ENCODE data around the gene SBK3.

Gene SBK3

DNA sequence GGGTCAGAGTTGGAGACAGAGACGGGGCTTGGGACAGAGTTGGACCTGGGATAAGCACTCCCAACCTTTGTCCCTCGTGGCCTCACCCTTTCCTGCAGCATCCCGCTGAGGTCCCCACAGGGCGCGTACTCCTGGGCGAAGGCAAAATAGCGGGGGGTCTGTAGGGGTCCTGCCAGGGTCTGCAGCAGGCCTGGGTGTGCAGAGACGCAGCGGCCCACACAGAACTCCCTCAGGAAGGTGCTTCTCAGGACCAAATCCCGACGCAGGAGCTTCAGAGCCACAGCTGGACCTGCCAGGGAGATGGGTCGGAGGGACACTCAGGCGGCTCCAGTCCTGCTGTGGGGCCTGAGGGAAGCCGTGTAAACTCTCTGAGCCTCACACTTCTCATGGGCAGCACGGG, 1.3 kb downstream of the SBK3 start:
- no peak overlapping the region for H3K4me3 ChIP-seq (ENCODE audit: low read depth, low read length)
- DNase-seq (ENCODE audit: low read depth): no peak
- TF ChIP-seq MYC (IDR thresholded peaks at IDR 0.05; ENCODE audit: low read depth, low read length): no peak
- TF ChIP-seq POLR2A (IDR thresholded peaks at IDR 0.05; ENCODE audit: extremely low read depth, insufficient read length): no peak
- TF ChIP-seq, protein P1, sequence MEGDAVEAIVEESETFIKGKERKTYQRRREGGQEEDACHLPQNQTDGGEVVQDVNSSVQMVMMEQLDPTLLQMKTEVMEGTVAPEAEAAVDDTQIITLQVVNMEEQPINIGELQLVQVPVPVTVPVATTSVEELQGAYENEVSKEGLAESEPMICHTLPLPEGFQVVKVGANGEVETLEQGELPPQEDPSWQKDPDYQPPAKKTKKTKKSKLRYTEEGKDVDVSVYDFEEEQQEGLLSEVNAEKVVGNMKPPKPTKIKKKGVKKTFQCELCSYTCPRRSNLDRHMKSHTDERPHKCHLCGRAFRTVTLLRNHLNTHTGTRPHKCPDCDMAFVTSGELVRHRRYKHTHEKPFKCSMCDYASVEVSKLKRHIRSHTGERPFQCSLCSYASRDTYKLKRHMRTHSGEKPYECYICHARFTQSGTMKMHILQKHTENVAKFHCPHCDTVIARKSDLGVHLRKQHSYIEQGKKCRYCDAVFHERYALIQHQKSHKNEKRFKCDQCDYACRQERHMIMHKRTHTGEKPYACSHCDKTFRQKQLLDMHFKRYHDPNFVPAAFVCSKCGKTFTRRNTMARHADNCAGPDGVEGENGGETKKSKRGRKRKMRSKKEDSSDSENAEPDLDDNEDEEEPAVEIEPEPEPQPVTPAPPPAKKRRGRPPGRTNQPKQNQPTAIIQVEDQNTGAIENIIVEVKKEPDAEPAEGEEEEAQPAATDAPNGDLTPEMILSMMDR (IDR thresholded peaks at IDR 0.05; ENCODE audit: low read depth, low read length): no peak
- TF ChIP-seq, protein P2, sequence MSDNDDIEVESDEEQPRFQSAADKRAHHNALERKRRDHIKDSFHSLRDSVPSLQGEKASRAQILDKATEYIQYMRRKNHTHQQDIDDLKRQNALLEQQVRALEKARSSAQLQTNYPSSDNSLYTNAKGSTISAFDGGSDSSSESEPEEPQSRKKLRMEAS (IDR thresholded peaks at IDR 0.05; ENCODE audit: low read depth, low read length): no peak

GRCh38 chr19:55543567-55543966, 1.8 kb downstream of the SBK3 start:
- H3K4me3 ChIP-seq (ENCODE audit: low read depth, low read length): no peak overlapping the region
- TF ChIP-seq, protein P2 (IDR thresholded peaks at IDR 0.05; ENCODE audit: low read depth, low read length): no peak
- DNase-seq (ENCODE audit: low read depth): no peak

- DNase-seq (ENCODE audit: low read depth): no peak
- TF ChIP-seq POLR2A (IDR thresholded peaks at IDR 0.05; ENCODE audit: extremely low read depth, insufficient read length) (no peak), MYC (IDR thresholded peaks at IDR 0.05; ENCODE audit: low read depth, low read length) (no peak)
- TF ChIP-seq, protein P1 (IDR thresholded peaks at IDR 0.05; ENCODE audit: low read depth, low read length): no peak
- TF ChIP-seq, protein P2 (IDR thresholded peaks at IDR 0.05; ENCODE audit: low read depth, low read length): no peak
- no peak overlapping the region for H3K4me3 ChIP-seq (ENCODE audit: low read depth, low read length)
Measured at GRCh38 chr19:55542292-55542855, 3.0 kb downstream of the SBK3 start.

GRCh38 chr19:55541091-55541490, 4.3 kb downstream of the SBK3 start:
- H3K4me3 ChIP-seq (ENCODE audit: low read depth, low read length): no peak overlapping the region
- TF ChIP-seq POLR2A (IDR thresholded peaks at IDR 0.05; ENCODE audit: extremely low read depth, insufficient read length) (no peak), MYC (IDR thresholded peaks at IDR 0.05; ENCODE audit: low read depth, low read length) (no peak)
- TF ChIP-seq, protein P2 (IDR thresholded peaks at IDR 0.05; ENCODE audit: low read depth, low read length): no peak
- TF ChIP-seq, protein P1 (IDR thresholded peaks at IDR 0.05; ENCODE audit: low read depth, low read length): no peak
- no peak for DNase-seq (ENCODE audit: low read depth)

DNA sequence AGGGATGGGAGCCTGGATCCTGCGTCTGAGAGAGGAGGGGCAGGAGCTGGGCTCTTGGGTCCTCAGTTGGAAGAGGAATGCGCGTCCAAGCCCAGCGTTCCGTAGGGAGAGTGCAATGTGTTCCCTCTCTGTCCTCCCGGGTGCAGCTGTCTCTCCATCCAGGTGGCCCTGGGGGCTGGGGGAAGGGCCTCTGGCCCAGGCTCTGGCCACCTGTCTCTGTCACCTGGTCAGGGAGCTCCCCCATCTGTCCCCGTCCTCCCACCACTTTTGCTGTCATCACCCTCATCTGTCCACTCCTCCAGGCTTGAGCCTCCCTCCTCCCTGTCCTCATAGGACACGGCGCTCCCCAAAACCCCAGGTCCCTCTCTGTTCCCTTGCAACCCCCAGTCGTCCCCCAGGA, 4.7 kb downstream of the SBK3 start:
- H3K4me3 ChIP-seq (ENCODE audit: low read depth, low read length): no peak overlapping the region
- TF ChIP-seq, protein P2 (IDR thresholded peaks at IDR 0.05; ENCODE audit: low read depth, low read length): no peak
- TF ChIP-seq MYC (IDR thresholded peaks at IDR 0.05; ENCODE audit: low read depth, low read length): no peak
- TF ChIP-seq, protein P1 (IDR thresholded peaks at IDR 0.05; ENCODE audit: low read depth, low read length): no peak
- TF ChIP-seq POLR2A (IDR thresholded peaks at IDR 0.05; ENCODE audit: extremely low read depth, insufficient read length): no peak
- DNase-seq (ENCODE audit: low read depth): no peak

GRCh38 chr19:55539090-55539984, 6.0 kb downstream of the SBK3 start:
- H3K4me3 ChIP-seq (ENCODE audit: low read depth, low read length): no peak overlapping the region
- DNase-seq (ENCODE audit: low read depth): no peak
- TF ChIP-seq, protein P2 (IDR thresholded peaks at IDR 0.05; ENCODE audit: low read depth, low read length): no peak
- TF ChIP-seq, protein P1 (IDR thresholded peaks at IDR 0.05; ENCODE audit: low read depth, low read length): no peak
- TF ChIP-seq POLR2A (IDR thresholded peaks at IDR 0.05; ENCODE audit: extremely low read depth, insufficient read length) (no peak), MYC (IDR thresholded peaks at IDR 0.05; ENCODE audit: low read depth, low read length) (no peak)
